T47D (cell line): ENCODE results near the gene TELO2.
A peak's percentile ranks its signal among the peaks of the same experiment; 100 is the strongest.
"Not testable (repeated sequence)": the region's sequence is repeated elsewhere in the genome, so short reads cannot be mapped to it uniquely, and the experiment has no call there.

ENCODE experiments used
- DNase-seq, 2 experiments: peaks; one replicate each; pipeline versions ENCODE4 v3.0.0 to v3.0.0-alpha.2; 2011 to 2012; ENCODE audit warnings: low read depth in 1 of 2, low spot score in 1 of 2
- JUND ChIP-seq: IDR thresholded peaks from 2 replicates; pipeline ENCODE4 v1.6.1; 2012; ENCODE audit warnings: low read depth
- in situ Hi-C: cut with HindIII; loops from 2 replicates; pipeline ENCODE4 v1.10.0; 2016; ENCODE audit warnings: low sequenced_read_pairs, low pct_unique_long_range_greater_than_20kb

The TELO2 gene

GRCh38 chr16:1474796-1475551 lies 18.2 kb upstream of the TELO2 start, which contains the start of gene CLCN7:
CLCN7 (minus strand) TSS chr16:1475028; CDS start chr16:1474974, 54 bp downstream.
- peak; percentile 90 to 97 for DNase-seq
- no peak for TF ChIP-seq JUND
- in situ Hi-C loops: no loop called here

DNA sequence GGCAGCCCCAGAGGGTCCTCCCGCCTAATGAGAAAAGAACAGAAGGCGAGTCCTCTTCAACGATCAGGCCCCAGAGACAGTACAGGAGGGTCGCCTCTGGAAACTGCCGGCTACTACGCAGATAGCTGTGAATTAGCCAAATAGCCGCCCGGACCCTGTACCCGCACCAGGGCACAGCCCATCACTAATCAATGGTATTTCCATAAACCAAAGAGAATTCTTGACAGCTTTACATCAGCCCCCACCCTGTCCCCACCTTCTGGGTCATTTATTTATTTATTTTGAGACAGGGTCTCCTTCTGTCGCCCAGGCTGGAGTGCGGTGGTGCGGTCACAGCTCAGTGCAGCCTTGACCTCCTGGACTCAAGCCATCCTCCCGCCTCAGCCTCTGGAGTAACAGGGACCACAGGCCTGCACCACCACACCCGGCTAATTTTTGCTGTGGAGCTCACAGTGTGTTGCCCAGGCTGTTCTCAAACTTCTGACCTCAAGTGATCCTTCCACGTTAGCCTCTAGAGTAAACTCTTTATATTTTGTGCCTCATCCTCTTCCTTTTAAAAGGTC lies 17.5 kb upstream of the TELO2 start:
- in situ Hi-C loops: no loop called here

GRCh38 chr16:1477033-1477432 lies 16.1 kb upstream of the TELO2 start:
- DNase-seq: no peak
- TF ChIP-seq JUND: no peak
- in situ Hi-C loops: no loop called here

More for the DNA sequence above, 17.5 kb upstream of the TELO2 start:
- no peak for TF ChIP-seq JUND
- no peak for DNase-seq

DNA sequence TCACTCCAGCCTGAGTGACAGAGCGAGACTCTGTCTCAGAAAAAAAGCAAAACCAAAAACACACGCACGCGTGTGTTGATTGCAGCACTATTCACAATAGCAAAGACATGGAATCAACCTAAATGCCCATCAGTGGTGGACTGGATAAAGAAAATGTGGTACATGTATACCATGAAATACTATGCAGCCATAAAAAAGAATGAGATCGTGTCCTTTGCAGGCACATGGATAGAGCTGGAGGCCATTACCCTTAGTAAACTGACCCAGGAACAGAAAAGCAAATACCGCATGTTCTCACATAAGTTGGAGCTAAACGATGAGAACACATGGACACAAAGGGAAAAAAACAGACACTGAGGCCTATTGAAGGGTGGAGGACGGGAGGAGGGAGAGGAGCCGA lies 14.2 kb upstream of the TELO2 start:
- DNase-seq, in situ Hi-C loops: not testable (repeated sequence)

- DNase-seq: no peak
- in situ Hi-C loops: no loop called here
- TF ChIP-seq JUND: no peak
Measured at GRCh38 chr16:1481906-1482835, 11.0 kb upstream of the TELO2 start.

DNA sequence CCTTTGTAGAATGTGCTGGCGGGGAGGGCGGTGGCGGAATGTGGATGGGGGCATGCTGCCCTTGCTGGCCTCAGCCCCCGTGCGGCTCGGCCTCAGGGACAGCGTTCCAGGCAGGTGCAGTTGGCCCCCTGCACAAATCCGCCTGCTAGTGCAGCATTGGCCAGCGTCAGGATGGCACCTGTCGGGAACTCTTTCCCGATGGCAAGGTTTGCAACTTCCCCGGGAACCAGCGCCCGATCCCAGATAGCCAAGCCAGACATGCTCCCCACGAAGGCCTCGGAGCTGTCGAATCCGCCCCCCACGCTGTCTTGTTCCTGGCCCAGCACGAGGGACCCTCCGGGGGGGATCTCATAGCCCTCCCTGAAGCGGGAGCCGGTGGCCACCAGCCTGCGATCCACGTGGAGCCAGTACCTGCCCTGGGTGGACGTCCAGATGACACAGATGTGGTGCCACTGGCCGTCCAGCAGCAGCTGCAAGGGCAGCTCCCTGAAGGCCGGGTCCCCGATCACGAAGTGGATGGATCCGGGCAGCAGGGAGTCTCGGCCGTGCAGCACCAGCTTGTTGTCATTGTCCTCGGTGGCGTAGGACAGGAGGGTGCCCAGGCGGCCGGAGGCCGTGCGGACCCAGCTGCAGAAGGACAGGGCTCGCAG lies 7.2 kb upstream of the TELO2 start:
- no peak for TF ChIP-seq JUND
- in situ Hi-C loops: no loop called here
- no peak for DNase-seq

GRCh38 chr16:1486551-1487390 lies 6.4 kb upstream of the TELO2 start:
- in situ Hi-C loops: no loop called here
- DNase-seq: no peak
- TF ChIP-seq JUND: no peak

GRCh38 chr16:1487395-1488053 lies 5.6 kb upstream of the TELO2 start:
- no peak for TF ChIP-seq JUND
- no peak for DNase-seq
- in situ Hi-C loops: no loop called here

DNA sequence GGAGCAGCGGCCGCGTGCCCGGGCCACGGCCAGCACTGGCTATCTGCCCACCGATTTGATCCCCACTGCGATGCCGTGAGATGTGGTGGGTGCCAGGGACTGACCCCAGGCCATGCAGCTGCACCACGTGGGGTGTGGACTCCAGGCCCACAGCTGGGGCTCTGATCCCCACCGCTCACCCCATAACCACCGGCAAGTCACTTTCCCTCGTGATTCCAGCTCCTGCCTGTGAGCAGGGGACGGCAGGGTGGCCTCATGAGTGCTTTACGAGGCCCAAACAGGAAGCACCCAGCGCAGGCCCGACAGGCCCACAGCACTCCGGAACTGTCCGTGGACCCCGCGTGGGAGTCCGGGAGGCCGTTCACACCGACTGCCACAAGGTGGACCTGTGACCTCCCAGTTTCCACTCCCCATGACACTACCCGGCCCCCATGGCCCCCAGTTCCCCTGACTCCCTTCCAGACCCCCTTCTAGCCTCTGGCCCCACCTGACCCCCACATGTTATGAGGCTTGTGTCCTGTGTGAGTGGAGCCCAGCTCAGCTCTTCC lies 5.0 kb upstream of the TELO2 start:
- in situ Hi-C loops: no loop called here
- TF ChIP-seq JUND: no peak
- DNase-seq: no peak

GRCh38 chr16:1488619-1489018 lies 4.5 kb upstream of the TELO2 start, which contains the start of gene PTX4:
PTX4 (minus strand) TSS chr16:1488944; CDS start chr16:1488909, 35 bp downstream.
- DNase-seq: no peak
- no peak for TF ChIP-seq JUND
- in situ Hi-C loops: no loop called here

DNA sequence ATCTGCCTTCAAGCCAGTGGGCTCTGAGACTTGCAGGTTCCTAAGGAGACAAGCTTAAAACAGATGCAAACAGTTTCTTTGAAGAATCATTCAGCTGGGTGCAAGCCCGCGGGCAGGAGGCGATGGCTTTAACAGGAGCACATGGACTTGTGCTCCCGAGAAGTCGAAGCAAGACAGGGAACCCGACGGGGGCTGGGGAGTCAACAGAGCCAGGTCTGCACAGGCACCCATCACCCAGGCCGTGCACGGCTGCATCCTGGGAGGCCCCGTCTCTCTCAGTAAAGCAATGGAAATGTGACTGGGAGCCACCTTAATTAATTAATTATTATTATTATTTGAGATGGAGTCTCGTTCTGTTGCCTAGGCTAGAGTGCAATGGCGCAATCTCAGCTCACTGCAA lies 4.1 kb upstream of the TELO2 start:
- in situ Hi-C loops: no loop called here
- DNase-seq: no peak
- TF ChIP-seq JUND: no peak
